NCI-H2171 treated with DMSO at 0.1 percent for 48 hours (cell line): Measurements from ENCODE around the gene ABHD17C.
A peak's percentile ranks its signal among the peaks of the same experiment; 100 is the strongest.
"Not testable (repeated sequence)": the region's sequence is repeated elsewhere in the genome, so short reads cannot be mapped to it uniquely, and the experiment has no call there.

Source experiments
- DNase-seq: peaks from one replicate; lab custom pipeline; 2025; lab: John Stamatoyannopoulos, UW

The ABHD17C gene

GRCh38 chr15:80730926-80731325, 35.8 kb downstream of the ABHD17C start:
- DNase-seq, result no peak

DNA sequence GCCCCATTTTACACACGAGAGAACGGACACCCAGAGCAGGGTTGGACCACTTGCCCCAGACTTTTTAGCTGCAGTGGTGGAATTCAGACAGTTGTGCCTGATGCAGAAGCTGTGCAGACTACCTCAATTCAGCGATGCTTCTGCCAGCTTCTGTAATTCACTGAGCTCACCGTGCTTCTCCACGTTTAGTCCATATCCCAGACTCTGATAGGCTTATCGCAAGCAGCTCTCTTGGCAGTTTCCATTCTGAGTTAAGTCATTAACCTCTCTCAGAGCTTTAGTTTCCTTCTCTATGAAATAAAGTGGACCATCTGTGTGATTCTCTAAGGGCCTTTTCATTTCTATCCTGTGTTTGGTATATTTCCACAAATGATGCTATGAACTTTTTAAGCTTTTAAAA, 37.1 kb downstream of the ABHD17C start:
- no peak for DNase-seq

DNA sequence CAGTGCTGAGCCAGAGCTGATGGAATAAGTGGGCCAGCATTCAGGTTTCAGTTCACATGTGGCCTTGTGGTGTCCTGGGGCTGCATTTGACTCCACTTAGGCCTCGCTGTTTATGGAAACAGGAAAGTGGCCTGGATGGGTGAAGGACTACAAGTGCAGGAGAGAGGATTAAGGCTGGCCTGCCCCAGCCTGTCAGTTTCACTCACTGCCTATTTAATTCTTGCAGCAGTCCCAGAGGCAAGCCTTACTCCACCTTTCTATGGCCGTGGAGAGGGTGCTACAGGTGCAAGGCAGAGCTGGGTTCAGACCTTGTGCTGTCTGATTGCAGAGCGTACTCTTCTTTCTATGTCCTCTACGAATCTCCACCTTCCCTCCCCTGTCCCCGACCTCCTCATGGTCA, 37.7 kb downstream of the ABHD17C start:
- DNase-seq, result no peak

GRCh38 chr15:80733460-80733859, 38.4 kb downstream of the ABHD17C start:
- no peak for DNase-seq

DNA sequence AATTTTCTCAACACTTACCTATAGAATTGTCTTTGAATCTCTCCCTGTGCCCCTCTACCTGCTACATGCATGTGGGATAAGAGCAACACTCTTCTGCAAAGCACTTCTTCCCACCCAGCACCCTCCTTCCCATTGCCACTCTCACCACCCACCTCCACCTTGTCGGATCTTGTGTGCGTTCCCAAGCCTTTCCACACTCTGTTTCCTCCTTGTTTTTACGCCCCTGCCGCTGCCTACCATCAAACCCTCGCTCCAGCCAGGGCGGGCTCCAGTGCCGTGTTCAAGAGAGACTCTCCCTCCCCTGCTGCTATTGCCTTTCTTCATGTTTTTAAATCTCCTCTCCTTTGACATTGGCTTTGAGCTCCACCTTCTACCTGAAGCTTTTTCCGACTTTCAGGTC, 40.2 kb downstream of the ABHD17C start:
- DNase-seq, result no peak

- DNase-seq, result no peak
Measured at GRCh38 chr15:80736560-80736959, 41.5 kb downstream of the ABHD17C start.

DNA sequence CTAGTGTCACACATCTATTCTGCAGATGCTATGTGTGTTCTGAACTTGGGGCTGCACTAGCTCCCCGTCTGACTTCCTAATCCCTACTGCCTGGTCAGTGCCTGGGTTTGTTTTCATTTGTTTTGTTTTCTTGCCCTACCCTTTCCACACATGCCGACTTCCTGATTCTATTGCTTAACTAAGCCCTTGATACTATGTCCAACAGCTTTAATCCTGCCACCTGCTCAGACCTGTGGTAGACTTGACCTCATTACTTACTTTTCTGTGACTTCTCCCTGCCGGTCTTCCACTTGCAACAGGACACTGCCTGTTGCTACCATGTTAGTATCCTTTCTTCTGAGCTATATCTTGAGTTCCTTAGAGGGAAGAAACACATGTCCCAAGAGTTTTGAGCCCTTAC, 44.8 kb downstream of the ABHD17C start:
- no peak for DNase-seq

DNA sequence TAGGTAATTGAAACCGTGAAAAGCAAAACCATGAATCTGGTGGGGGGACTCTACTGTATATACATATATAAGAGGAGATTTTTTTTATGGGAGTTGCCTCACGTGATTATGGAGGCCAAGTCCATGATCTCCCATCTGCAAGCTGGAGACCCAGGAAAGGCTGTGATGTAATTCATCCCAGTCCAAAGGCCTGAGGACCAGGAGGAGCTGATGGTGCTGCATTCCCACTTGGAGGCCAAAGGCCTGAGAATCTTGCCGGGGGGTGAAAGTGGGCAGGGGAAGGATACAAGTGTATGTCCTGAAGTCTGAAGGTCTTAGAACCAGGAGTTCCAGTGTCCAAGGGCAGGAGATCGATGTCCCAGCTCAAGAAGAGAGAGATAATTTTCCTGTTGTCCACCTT, 47.0 kb downstream of the ABHD17C start:
- DNase-seq, result no peak

DNA sequence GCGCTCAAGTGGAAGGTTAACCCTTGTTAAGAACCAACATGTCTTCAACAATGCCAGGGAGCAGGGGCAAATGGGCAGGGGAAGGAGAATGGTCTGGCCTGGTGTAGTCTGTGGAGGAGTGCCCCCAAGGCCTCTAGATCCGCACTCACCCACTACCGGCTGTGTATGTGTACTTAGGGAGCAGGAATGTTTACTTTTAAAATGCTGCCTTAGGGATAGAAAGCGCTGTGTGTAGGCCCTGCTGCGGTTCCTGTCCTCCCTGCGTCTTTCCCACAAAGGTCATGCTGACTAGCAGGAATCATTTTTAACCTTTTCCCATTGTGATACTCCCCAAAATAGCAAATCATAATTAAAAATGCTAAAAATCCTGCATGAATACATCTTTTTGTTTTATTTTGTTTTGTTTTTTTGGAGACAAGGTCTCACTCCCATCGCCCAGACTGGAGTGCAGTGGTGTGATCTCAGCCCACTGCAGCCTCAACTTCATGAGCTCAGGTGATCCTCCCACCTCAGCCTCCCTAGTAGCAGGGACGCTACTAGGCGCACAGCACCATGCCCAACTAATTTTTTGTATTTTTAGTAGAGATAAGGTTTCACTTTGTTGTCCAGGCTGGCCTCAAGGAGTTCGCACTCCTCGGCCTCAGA, 48.2 kb downstream of the ABHD17C start:
- DNase-seq, result no peak

- no peak for DNase-seq
Measured at GRCh38 chr15:80744415-80744814, 49.3 kb downstream of the ABHD17C start.

DNA sequence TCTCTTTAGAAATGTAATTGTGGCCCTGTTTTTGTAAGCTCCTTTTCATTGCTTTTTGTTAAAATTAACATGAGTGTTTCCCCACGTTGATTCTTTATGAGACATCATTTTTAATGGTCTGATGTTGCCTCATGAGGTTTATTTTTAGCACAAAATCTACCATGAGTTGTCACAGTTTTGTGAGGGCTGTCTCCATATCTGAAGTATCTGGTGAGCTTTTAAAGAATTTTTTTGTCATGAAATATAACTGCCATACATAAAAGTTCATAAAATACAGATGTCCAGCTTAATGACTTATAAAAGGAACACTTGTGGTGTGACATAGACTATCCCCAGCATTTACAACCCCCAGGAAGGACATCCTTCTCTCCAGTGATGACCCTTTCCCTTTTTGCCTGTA, 49.7 kb downstream of the ABHD17C start:
- no peak for DNase-seq

DNA sequence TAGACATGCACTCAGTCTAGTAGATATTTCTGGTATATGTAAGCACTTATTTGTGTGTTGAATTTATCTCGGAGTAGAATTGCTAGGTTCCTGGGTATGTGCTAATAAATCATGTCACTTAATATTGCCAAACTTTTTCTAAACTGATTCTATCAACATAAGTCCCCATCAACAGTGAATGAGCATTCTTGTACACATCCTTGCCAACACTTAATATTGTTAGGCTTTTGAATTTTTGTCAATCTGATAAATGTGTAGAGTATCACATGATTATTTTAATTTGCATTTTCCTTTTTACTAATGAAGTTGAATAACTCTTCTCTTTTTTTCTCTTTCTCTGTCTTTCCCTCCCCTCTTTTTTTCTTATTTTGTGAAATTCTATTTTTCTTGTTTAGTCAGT, 50.8 kb downstream of the ABHD17C start:
- no peak for DNase-seq

DNA sequence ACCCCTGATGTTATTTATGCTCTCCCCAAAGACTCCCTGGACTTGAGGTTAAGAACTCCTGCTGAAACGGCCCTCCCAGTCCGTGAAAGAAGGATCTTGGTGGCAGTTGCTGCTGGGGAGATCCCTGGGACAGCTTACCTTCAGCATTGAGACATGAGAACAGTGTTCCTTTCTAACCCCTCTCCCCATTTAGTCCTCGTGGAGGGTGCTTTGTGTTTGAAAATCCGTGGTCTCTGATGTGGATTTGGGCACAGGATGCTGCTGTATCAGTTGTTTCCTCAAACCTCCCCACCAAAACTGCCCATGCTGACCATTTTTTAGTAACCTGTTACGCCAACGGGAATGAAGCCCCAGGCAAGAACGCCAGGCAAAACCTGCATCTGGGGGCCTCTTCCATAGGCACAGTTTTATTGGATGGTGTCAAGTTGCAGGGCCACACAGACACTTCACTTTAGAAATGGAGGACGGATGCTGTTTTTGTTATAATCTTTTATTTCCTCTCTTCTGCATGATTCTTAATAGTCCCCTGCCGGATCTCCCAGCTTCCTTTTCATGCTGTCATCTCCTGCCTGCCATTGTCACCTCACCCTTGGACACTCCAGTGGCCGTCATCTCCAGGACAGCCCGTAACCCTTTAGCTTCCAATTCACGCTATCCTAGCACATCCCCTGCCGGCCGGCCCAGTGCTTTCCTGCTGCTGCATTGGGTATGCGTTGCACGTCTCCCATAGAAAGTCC, 52.4 kb downstream of the ABHD17C start:
- no peak for DNase-seq

GRCh38 chr15:80749589-80749988, 54.5 kb downstream of the ABHD17C start:
- DNase-seq, result no peak

- no peak for DNase-seq
Measured at GRCh38 chr15:80750575-80750974, 55.5 kb downstream of the ABHD17C start.

- DNase-seq, result no peak
Measured at GRCh38 chr15:80752204-80752603, 57.1 kb downstream of the ABHD17C start.

GRCh38 chr15:80753161-80753560, 58.1 kb downstream of the ABHD17C start:
- DNase-seq, result no peak

GRCh38 chr15:80754014-80754413, 58.9 kb downstream of the ABHD17C start:
- DNase-seq, result no peak

GRCh38 chr15:80755885-80756284, 60.8 kb downstream of the ABHD17C start:
- no peak for DNase-seq

DNA sequence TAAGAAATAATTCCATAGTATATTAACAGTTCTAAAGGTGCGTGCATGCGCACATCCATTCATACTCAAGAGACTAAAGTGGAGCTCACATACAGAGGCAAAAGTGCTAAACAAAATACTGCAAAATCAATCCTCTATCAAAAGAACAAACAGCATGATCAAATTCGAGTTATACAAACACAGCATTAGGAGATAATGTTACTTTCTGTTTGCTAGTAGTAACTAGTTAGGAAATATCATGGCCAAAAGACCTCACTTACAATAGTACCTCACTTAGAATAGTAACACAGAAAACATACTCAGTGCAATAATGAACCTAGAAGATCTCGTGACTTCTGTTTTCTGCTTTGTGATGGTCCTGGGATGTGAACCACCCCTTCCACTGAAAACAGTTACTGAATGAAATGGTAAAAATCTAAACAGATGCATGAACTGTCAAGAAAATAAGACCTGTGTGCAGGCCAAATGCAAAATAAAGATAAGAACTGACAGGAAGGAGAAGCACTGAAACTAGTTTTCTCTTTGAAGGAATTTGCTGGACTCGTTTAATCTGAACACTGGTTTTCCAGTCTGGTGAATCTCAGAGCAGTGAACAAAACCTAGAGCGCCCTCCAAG, 63.1 kb downstream of the ABHD17C start:
- no peak for DNase-seq

DNA sequence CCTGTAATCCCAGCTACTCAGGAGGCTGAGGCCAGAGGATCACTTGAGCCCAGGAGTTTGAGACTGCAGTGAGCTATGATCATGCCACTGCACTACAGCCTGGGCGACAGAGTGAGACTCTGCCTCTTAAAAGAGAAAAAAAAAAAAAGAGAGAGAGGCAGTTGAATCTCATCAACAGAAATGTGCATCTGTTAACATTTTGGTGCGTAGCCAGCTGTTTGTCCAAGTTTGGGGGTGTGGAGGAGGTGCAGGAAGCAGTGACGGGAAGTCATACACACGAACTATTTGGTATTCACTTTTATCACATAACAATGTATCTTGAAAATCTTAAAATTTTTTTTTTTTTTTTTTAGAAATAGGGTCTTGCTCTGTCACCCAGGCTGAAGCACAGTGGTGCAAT, 65.8 kb downstream of the ABHD17C start:
- DNase-seq, result peak; percentile 20

DNA sequence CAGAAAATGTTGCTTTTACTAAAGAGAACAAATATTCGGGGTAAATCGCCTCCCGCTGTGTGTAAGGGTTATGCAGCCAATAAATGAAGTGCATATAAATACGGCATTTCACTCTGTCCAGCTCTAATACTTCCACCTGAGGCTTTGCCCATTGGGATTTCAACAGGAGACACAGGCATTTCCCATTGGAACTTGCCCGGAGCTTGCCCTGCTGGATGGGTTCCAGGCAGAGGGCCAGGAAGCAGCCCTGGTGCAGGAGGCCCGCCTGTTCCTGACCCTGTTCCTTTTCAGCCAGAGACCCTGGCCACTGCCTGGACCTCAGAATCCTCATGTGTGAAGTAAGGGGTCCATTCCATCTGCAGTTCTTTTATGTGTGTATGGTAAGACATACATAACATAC, 66.6 kb downstream of the ABHD17C start:
- DNase-seq, result no peak

DNA sequence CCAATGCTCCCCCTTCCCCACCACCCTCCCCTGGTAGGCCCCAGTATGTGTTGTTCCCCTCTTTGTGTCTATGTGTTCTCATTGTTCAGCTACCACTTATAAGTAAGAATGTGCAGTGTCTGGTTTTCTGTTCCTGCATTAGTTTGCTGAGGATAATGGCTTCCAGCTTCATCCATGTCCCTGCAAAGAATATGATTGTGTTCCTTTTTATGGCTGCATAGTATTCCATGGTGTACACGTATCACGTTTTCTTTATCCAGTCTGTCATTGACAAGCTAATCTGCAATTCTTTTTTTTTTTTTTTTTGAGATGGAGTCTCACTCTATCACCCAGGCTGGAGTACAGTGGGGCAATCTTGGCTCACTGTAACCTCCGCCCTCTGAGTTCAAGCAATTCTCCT, 68.1 kb downstream of the ABHD17C start:
- not testable (repeated sequence) for DNase-seq

DNA sequence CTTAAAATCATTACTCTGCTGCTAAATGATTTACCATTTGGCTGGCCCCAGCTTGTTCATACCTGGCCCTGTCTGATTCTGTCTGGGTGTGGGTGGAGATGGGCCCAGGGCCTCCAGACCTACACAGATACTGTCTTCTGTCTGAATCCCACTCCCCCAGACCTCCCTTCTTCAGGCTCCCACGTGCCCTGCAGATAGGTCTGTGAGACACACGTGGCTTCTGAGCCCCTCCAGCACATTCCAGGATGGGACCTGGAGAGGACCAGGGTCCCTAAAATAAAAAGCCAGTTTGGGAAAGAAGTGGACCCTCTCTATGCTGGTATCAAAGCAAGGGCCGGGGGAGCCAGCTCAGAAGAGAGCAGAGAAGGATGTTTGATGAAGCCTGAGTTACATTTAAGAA, 69.4 kb downstream of the ABHD17C start:
- DNase-seq, result no peak
